HG02973 (cell line): ENCODE data around the gene TRAF2.
"Not testable (repeated sequence)": the region's sequence is repeated elsewhere in the genome, so short reads cannot be mapped to it uniquely, and the experiment has no call there.

Source experiments
- ATAC-seq: cut with Tn5 transposase; IDR thresholded peaks from one replicate; pipeline ENCODE4 v1.9.1; 2021; ENCODE audit warnings: moderate library complexity; ENCODE audit not compliant: unreplicated experiment

Gene TRAF2

GRCh38 chr9:136885950-136886578 is at the start of gene TRAF2:
TSS of gene TRAF2 (plus strand) at chr9:136886516. CDS start at chr9:136898741, 12,225 bp downstream.
- ATAC-seq, result peak; percentile 78

- ATAC-seq, result no peak
Measured at GRCh38 chr9:136837146-136837855, 49.0 kb upstream of the TRAF2 start.

- ATAC-seq, result not testable (repeated sequence)
Measured at GRCh38 chr9:136837856-136838277, 48.4 kb upstream of the TRAF2 start.

- no peak for ATAC-seq
Measured at GRCh38 chr9:136838314-136839228, 47.7 kb upstream of the TRAF2 start.

- ATAC-seq, result no peak
Measured at GRCh38 chr9:136839229-136840139, 46.8 kb upstream of the TRAF2 start.

- no peak for ATAC-seq
Measured at GRCh38 chr9:136840140-136840876, 46.0 kb upstream of the TRAF2 start.

- ATAC-seq, result no peak
Measured at GRCh38 chr9:136840877-136841645, 45.3 kb upstream of the TRAF2 start.

- not testable (repeated sequence) for ATAC-seq
Measured at GRCh38 chr9:136841646-136842379, 44.5 kb upstream of the TRAF2 start.

- ATAC-seq, result peak; percentile 54
Measured at GRCh38 chr9:136842380-136842948, 43.9 kb upstream of the TRAF2 start, which contains the start of gene AJM1. TSS of gene AJM1 (plus strand) at chr9:136842478. CDS start at chr9:136844415, 1,937 bp downstream.

- ATAC-seq, result not testable (repeated sequence)
Measured at GRCh38 chr9:136843159-136843800, 43.0 kb upstream of the TRAF2 start.

- ATAC-seq, result not testable (repeated sequence)
Measured at GRCh38 chr9:136843801-136844740, 42.2 kb upstream of the TRAF2 start.

GRCh38 chr9:136844761-136845464 is 41.4 kb upstream of the TRAF2 start:
- ATAC-seq, result no peak

- ATAC-seq, result no peak
Measured at GRCh38 chr9:136845465-136846260, 40.7 kb upstream of the TRAF2 start.

- ATAC-seq, result no peak
Measured at GRCh38 chr9:136846376-136847087, 39.8 kb upstream of the TRAF2 start.
